Measurements from ENCODE around the gene KATNBL1. TPM values are rescaled to one million over a fixed set of nuclear protein-coding genes. Genes with fewer than 3 reads are reported as not detected.
"Not testable (repeated sequence)": the region's sequence is repeated elsewhere in the genome, so short reads cannot be mapped to it uniquely, and the experiment has no call there.

KATNBL1 gene
- total and polyA plus RNA-seq, 2 donors from 2014 or later: 15.6 to 32.2 TPM

DNA sequence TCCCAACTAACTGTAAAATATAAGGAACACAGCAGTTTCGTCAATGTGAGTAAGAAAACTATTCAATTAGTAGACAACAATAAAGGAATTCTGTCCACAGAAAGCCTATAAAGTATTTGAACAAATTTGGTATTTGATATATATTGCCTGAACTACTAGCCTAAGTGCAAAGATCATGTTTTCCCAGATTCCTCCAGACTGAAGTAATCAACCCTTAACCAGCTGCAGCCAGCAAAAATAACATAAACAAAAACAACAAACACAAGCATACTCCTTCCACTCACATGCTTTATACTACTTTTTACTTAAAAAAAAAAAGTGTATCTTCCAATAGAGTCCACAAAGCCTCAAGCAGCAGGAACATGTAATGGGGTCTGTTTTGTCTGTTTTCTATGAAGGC is 84.0 kb downstream of the KATNBL1 start:
- TF ChIP-seq, protein P1, sequence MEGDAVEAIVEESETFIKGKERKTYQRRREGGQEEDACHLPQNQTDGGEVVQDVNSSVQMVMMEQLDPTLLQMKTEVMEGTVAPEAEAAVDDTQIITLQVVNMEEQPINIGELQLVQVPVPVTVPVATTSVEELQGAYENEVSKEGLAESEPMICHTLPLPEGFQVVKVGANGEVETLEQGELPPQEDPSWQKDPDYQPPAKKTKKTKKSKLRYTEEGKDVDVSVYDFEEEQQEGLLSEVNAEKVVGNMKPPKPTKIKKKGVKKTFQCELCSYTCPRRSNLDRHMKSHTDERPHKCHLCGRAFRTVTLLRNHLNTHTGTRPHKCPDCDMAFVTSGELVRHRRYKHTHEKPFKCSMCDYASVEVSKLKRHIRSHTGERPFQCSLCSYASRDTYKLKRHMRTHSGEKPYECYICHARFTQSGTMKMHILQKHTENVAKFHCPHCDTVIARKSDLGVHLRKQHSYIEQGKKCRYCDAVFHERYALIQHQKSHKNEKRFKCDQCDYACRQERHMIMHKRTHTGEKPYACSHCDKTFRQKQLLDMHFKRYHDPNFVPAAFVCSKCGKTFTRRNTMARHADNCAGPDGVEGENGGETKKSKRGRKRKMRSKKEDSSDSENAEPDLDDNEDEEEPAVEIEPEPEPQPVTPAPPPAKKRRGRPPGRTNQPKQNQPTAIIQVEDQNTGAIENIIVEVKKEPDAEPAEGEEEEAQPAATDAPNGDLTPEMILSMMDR (IDR thresholded peaks at IDR 0.05; ENCODE audit: borderline replicate concordance, extremely low read depth, insufficient read depth): no peak
- Histone ChIP-seq H3K9me3 (ENCODE audit: control insufficient read depth in 2 of 3, insufficient read depth in 1 of 3, low read length in 3 of 3) (no peaks in the 10 kb centered on the region), H3K9ac (ENCODE audit: low read length in 3 of 3) (no peak overlapping the region), H3K27ac (ENCODE audit: low read depth in 2 of 2, low read length in 2 of 2) (no peak overlapping the region), H3K4me1 (ENCODE audit: control insufficient read depth in 2 of 3, insufficient read depth in 2 of 3, low read depth in 1 of 3, low read length in 3 of 3) (no peaks in the 10 kb centered on the region), H3K4me3 (ENCODE audit: low read length in 3 of 3) (no peak overlapping the region), H3K36me3 (ENCODE audit: control insufficient read depth in 2 of 3, insufficient read depth in 3 of 3, low read length in 3 of 3) (no peaks in the 10 kb centered on the region), H3K27me3 (ENCODE audit: control insufficient read depth, insufficient read depth, low read length) (no peaks in the 10 kb centered on the region)
- DNase-seq (peak in 1 of 5 donors; percentile 12), FAIRE-seq (no peak)
- intact Hi-C loops (cut with DNase I): no loop called here

DNA sequence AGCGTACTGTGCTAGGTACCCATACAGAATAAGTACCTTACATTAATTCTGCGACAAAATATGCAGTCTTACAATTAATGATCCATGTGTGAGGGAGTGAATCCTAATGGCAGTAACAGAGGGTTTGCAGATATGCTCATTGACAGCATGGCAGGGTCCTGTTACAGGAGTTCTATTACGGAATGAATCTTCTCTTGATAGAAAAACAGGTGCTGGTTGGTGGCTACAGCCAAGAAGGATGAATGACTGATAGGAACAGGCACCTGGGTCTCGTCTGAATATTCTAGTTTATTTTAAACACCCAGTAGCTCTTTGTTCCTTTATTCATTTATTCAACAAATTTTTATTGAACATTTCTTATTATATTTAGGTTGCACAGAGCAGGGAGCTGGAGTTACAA is 85.2 kb downstream of the KATNBL1 start:
- Histone ChIP-seq H3K4me3 (ENCODE audit: low read length in 3 of 3) (no peak overlapping the region), H3K36me3 (ENCODE audit: control insufficient read depth in 2 of 3, insufficient read depth in 3 of 3, low read length in 3 of 3) (no peaks in the 10 kb centered on the region), H3K27me3 (ENCODE audit: control insufficient read depth, insufficient read depth, low read length) (no peaks in the 10 kb centered on the region), H3K9me3 (ENCODE audit: control insufficient read depth in 2 of 3, insufficient read depth in 1 of 3, low read length in 3 of 3) (no peaks in the 10 kb centered on the region), H3K4me1 (ENCODE audit: control insufficient read depth in 2 of 3, insufficient read depth in 2 of 3, low read depth in 1 of 3, low read length in 3 of 3) (no peaks in the 10 kb centered on the region), H3K27ac (ENCODE audit: low read depth in 2 of 2, low read length in 2 of 2) (no peak overlapping the region), H3K9ac (ENCODE audit: low read length in 3 of 3) (no peak overlapping the region)
- intact Hi-C loops (cut with DNase I): no loop called here
- TF ChIP-seq, protein P1 (IDR thresholded peaks at IDR 0.05; ENCODE audit: borderline replicate concordance, extremely low read depth, insufficient read depth): no peak
- no peak for DNase-seq
- FAIRE-seq: no peak

DNA sequence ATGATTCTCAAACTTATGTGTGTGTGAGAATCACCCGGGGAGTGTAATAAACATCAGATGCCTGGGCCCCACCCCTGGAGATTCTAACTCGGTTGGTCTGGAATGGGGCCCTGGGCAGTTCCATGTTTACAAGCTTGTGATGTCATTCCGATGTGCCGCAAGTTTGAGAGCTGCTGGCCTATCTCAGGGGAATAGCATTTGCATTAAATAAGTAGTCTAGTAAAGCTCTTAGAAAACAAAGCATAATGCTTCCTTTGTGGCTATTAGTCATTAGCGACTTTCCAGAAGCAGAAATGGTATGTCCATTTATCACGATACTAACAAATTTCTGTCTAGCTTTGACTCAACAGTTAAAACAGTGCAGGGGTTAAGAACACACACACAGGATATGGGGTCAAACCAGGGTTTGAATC is 87.1 kb downstream of the KATNBL1 start:
- Histone ChIP-seq H3K9ac (ENCODE audit: low read length in 3 of 3) (no peak overlapping the region), H3K36me3 (ENCODE audit: control insufficient read depth in 2 of 3, insufficient read depth in 3 of 3, low read length in 3 of 3) (no peaks in the 10 kb centered on the region), H3K4me1 (ENCODE audit: control insufficient read depth in 2 of 3, insufficient read depth in 2 of 3, low read depth in 1 of 3, low read length in 3 of 3) (no peaks in the 10 kb centered on the region), H3K27me3 (ENCODE audit: control insufficient read depth, insufficient read depth, low read length) (no peaks in the 10 kb centered on the region), H3K4me3 (ENCODE audit: low read length in 3 of 3) (no peak overlapping the region), H3K27ac (ENCODE audit: low read depth in 2 of 2, low read length in 2 of 2) (no peak overlapping the region), H3K9me3 (ENCODE audit: control insufficient read depth in 2 of 3, insufficient read depth in 1 of 3, low read length in 3 of 3) (no peaks in the 10 kb centered on the region)
- FAIRE-seq (no peak), DNase-seq (peak in 1 of 5 donors; percentile 19)
- TF ChIP-seq, protein P1 (IDR thresholded peaks at IDR 0.05; ENCODE audit: borderline replicate concordance, extremely low read depth, insufficient read depth): no peak
- intact Hi-C loops (cut with DNase I): no loop called here

DNA sequence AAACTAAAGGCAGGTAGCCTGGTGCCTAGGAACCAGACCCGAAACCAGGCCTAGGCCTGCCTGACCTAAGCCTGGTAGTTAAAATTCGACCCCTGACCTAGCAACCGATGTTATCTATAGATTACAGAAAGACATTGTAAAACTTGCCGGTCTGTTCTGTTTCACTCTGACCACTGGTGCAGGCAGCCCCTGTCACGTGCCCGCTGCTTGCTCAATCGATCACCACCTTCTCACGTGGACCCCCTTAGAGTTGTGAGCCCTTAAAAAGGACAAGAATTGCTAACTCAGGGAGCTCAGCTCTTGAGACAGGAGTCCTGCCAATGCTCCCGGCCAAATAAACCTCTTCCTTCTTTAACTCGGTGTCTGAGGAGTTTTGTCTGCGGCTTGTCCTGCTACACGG is 88.1 kb downstream of the KATNBL1 start:
- DNase-seq; H3K9ac ChIP-seq (ENCODE audit: low read length in 3 of 3); H3K27me3 ChIP-seq (ENCODE audit: control insufficient read depth, insufficient read depth, low read length); H3K4me3 ChIP-seq (ENCODE audit: low read length in 3 of 3); H3K36me3 ChIP-seq (ENCODE audit: control insufficient read depth in 2 of 3, insufficient read depth in 3 of 3, low read length in 3 of 3); intact Hi-C loops (cut with DNase I); FAIRE-seq; H3K27ac ChIP-seq (ENCODE audit: low read depth in 2 of 2, low read length in 2 of 2); H3K9me3 ChIP-seq (ENCODE audit: control insufficient read depth in 2 of 3, insufficient read depth in 1 of 3, low read length in 3 of 3); H3K4me1 ChIP-seq (ENCODE audit: control insufficient read depth in 2 of 3, insufficient read depth in 2 of 3, low read depth in 1 of 3, low read length in 3 of 3): not testable (repeated sequence)

DNA sequence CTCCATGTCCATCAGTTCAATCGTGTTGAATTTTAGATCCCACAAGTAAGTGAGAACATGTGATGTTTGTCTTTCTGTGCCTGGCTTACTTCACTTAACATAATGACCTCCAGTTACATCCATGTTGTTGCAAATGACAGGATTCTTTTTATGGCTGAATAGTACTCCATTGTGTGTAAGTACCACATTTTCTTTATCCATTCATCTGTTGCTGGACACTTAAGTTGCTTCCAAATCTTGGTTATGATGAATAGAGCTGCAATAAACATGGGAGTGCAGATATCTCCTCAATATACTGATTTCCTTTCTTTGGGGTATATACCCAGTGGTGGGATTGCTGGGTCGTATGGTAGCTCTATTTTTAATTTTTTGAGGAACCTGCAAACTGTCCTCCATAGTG is 89.5 kb downstream of the KATNBL1 start:
- H3K9ac ChIP-seq (ENCODE audit: low read length in 3 of 3); intact Hi-C loops (cut with DNase I); H3K27ac ChIP-seq (ENCODE audit: low read depth in 2 of 2, low read length in 2 of 2); H3K36me3 ChIP-seq (ENCODE audit: control insufficient read depth in 2 of 3, insufficient read depth in 3 of 3, low read length in 3 of 3); H3K4me3 ChIP-seq (ENCODE audit: low read length in 3 of 3); DNase-seq; FAIRE-seq; H3K4me1 ChIP-seq (ENCODE audit: control insufficient read depth in 2 of 3, insufficient read depth in 2 of 3, low read depth in 1 of 3, low read length in 3 of 3); H3K27me3 ChIP-seq (ENCODE audit: control insufficient read depth, insufficient read depth, low read length); H3K9me3 ChIP-seq (ENCODE audit: control insufficient read depth in 2 of 3, insufficient read depth in 1 of 3, low read length in 3 of 3): not testable (repeated sequence)
